Transverse colon (tissue), 4 donors: ENCODE results near the gene TUT1. TPM values are rescaled to one million over a fixed set of nuclear protein-coding genes. Genes with fewer than 3 reads are reported as not detected.

Source experiments
- DNase-seq: peaks from one replicate; pipeline ENCODE4 v3.0.0-alpha.2; 2019
- H3K27ac ChIP-seq, 4 donors: fragments of 200-600 bp; sonication (generic); 2 replicates each; pipeline ENCODE4 v1.5.1; 2016 to 2018; ENCODE audit warnings: inconsistent platforms in 4 of 4
- H3K27me3 ChIP-seq: fragments of 200-600 bp; sonication (generic); 2 replicates; pipeline ENCODE4 v1.5.1; 2017; ENCODE audit warnings: inconsistent platforms
- H3K36me3 ChIP-seq, 4 donors: fragments of 200-600 bp; sonication (generic); 2 replicates each; pipeline ENCODE4 v1.5.1; 2017 to 2019; ENCODE audit warnings: inconsistent platforms in 4 of 4
- H3K4me1 ChIP-seq, 4 donors: fragments of 200-600 bp; sonication (generic); 2 replicates each; pipeline ENCODE4 v1.5.1; 2017 to 2020; ENCODE audit warnings: inconsistent platforms in 4 of 4
- H3K4me3 ChIP-seq, 4 donors: fragments of 200-600 bp; sonication (generic); 1 replicate in 1 of 4; 2 replicates in 3 of 4; pipeline versions ENCODE4 v1.5.1 to v1.6.1; 2017 to 2019; ENCODE audit warnings: inconsistent platforms in 4 of 4
- H3K9me3 ChIP-seq, 2 donors: fragments of 200-600 bp; sonication (generic); 2 replicates each; pipeline ENCODE4 v1.5.1; 2017 to 2019; ENCODE audit warnings: inconsistent platforms in 2 of 2
- EP300 ChIP-seq: sonication (generic); formaldehyde crosslinking; IDR thresholded peaks from one replicate; pipeline ENCODE4 v1.6.1; 2017; ENCODE audit warnings: antibody characterized with exemption, low read depth
- POLR2A ChIP-seq: fragments of 450-650 bp; IDR thresholded peaks from one replicate; pipeline ENCODE4 v1.6.1; 2016; ENCODE audit warnings: antibody characterized with exemption, mild to moderate bottlenecking, moderate library complexity
- POLR2AphosphoS5 ChIP-seq, 3 donors: sonication (generic); formaldehyde crosslinking; IDR thresholded peaks; one replicate each; pipeline ENCODE4 v1.6.1; 2016; ENCODE audit warnings: antibody characterized with exemption in 3 of 3
- WGBS, 2 donors: methylation state at CpG; one replicate each; pipeline ENCODE4 v1.1.5; 2018; ENCODE audit warnings: low coverage in 1 of 2; 5-methylcytosine and 5-hydroxymethylcytosine counted together
- in situ Hi-C, 4 donors: fragments of 200-750 bp; cut with MboI; loops; one replicate each; pipeline versions ENCODE4 v1.15.0 to v1.15.1; 2017; ENCODE audit warnings: low sequenced_read_pairs in 3 of 4, low pct_ligation_motif_present in 1 of 4, low pct_unique_long_range_greater_than_20kb in 1 of 4
- intact Hi-C: fragments of 100-400 bp; cut with DNase I; formaldehyde crosslinking; loops from one replicate; pipeline ENCODE4 v1.15.1; 2023; ENCODE audit warnings: low total_unique reads
- total RNA-seq, 4 donors: library from RNA; depleted of rRNA; stranded (reverse); fragments of >200 nt; gene quantifications; one replicate each; pipeline ENCODE4 v1.1.0, GENCODE V29; 2016
- TF ChIP-seq, protein P1 (sequence below), 5 experiments: fragments of 200-600 bp in 3 of 5; fragments of 450-650 bp in 2 of 5; sonication (generic) in 3 of 5; IDR thresholded peaks; 1 replicate in 2 of 5; 2 replicates in 3 of 5; pipeline ENCODE4 v1.5.1; 2016 to 2017; ENCODE audit warnings: antibody characterized with exemption in 5 of 5, inconsistent platforms in 3 of 5, mild to moderate bottlenecking in 2 of 5, moderate library complexity in 1 of 5

The TUT1 gene
- total RNA-seq, 4 donors from 2014 or later = 6.0 to 12.4 (median 9.8) TPM

DNA sequence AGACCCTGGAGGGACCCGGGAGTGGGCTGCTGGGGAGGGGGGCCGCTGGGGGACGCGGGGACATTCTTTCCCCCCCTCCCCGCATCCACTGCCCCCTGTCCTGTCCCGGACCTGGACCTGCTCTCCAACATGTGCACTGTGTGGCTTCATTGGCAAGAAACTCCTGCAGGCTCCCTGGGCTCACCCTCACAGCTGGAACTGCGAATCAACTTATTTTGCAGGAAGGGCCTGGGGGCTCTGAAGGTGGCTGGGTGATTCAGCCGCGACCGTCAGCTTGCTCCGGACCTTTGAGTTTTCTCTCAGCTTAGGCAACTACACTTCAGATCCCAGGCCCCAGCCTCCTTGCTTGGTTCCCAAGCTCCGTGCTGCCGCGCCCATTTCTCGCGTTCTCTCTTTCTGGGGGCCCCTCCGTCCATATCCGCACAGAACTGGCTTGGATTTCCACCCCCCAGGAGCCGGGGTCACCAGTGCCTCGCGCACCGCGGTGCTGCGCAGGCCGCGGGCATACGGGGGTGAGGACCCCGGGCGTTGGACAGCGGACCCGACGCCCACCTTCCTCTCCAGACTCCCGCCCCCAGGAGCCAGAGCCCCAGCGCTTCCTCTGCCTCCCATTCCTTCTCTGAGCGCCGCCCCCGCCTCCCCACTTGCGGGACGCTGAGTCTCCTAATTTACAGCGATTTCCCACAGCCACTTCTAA is 44.2 kb downstream of the TUT1 start:
- 36 to 37% methylated on average over 4 to 34 of the region's 40 CpGs for WGBS, 2 donors
- intact Hi-C loops = loop anchor here (10.0 kb wide), 1 partner anchor 152 kb away; no protein-coding TSS in a partner anchor

DNA sequence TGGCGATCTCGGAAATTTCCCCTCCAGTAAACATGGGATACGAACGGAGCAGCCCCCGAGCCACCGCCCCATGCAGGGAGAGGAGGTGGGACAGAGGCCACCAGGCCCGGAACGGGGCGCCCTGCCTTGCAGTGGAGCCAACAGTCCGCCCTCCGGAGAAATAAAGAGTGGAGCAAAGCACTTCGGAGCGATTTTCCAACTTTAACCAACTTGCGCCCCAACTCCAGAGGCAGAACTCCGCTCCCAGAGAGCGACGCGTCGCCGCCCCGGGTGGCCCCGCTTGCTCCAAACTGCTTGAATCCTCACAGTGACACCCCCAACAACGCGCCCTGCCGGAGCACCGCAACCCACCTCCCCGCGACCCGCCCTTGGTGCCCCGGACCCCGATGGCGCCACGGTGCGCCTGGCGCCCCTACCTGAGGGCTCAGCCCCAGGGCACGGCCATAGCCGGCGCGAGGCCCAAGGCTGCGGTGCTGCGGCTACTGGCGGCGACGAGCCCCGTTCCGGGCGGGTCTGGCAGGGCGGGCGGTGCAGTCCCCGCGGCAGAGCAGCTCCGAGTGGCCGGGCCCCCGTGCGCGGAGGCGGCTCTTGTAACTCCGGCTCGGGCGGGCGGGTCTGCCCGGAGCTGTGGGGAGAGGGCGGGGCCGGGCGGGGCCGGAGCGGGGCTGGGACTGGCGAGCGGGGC is 44.9 kb downstream of the TUT1 start, which contains the start of gene AHNAK:
Gene AHNAK (minus strand): TSS at position 563 of the 685 bp plus-strand sequence. CDS start 10,708 bp downstream, outside the sequence.
- peak; percentile 92 for DNase-seq
- Histone ChIP-seq H3K36me3 (no peaks in the 10 kb centered on the region), H3K4me1 (peaks cover 36 to 78% (median 64%) of the 10 kb centered on the region in 4 donors), H3K9me3 (no peaks in the 10 kb centered on the region), H3K27me3 (no peaks in the 10 kb centered on the region), H3K27ac (peak within 1 kb of the TSS; percentile 96 to 100 (median 97)), H3K4me3 (peak within 1 kb of the TSS; percentile 74 to 96 (median 80))
- peak; percentile 92 for TF ChIP-seq POLR2A
- TF ChIP-seq POLR2AphosphoS5 (IDR thresholded peaks at IDR 0.05) = peak; percentile 86 to 99 (median 98)
- no peak for TF ChIP-seq EP300
- TF ChIP-seq, protein P1, sequence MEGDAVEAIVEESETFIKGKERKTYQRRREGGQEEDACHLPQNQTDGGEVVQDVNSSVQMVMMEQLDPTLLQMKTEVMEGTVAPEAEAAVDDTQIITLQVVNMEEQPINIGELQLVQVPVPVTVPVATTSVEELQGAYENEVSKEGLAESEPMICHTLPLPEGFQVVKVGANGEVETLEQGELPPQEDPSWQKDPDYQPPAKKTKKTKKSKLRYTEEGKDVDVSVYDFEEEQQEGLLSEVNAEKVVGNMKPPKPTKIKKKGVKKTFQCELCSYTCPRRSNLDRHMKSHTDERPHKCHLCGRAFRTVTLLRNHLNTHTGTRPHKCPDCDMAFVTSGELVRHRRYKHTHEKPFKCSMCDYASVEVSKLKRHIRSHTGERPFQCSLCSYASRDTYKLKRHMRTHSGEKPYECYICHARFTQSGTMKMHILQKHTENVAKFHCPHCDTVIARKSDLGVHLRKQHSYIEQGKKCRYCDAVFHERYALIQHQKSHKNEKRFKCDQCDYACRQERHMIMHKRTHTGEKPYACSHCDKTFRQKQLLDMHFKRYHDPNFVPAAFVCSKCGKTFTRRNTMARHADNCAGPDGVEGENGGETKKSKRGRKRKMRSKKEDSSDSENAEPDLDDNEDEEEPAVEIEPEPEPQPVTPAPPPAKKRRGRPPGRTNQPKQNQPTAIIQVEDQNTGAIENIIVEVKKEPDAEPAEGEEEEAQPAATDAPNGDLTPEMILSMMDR (IDR thresholded peaks at IDR 0.05) = no peak
- intact Hi-C loops (loop anchor here (10.0 kb wide), 1 partner anchor 152 kb away; no protein-coding TSS in a partner anchor), in situ Hi-C loops (loop anchor here in 1 of 4 donors (10.0 kb wide), 1 partner anchor 122 kb away; no protein-coding TSS in a partner anchor)
- 0% methylated on average over 31 of the region's 69 CpGs; no CpG with 5 or more reads in 1 of the 2 donors for WGBS, 2 donors

More for the DNA sequence above, 44.2 kb downstream of the TUT1 start:
- Histone ChIP-seq H3K36me3 (no peaks in the 10 kb centered on the region), H3K4me3 (peak overlapping the region; percentile 74 to 96 (median 80)), H3K9me3 (no peaks in the 10 kb centered on the region), H3K27ac (peak overlapping the region; percentile 96 to 100 (median 97)), H3K27me3 (no peaks in the 10 kb centered on the region), H3K4me1 (peaks cover 36 to 78% (median 64%) of the 10 kb centered on the region in 4 donors)
- TF ChIP-seq, protein P1 (IDR thresholded peaks at IDR 0.05) = no peak
- TF ChIP-seq POLR2AphosphoS5 (IDR thresholded peaks at IDR 0.05) (no peak), EP300 (no peak)
- peak; percentile 54 for DNase-seq
- in situ Hi-C loops = loop anchor here in 1 of 4 donors (10.0 kb wide), 1 partner anchor 122 kb away; no protein-coding TSS in a partner anchor

DNA sequence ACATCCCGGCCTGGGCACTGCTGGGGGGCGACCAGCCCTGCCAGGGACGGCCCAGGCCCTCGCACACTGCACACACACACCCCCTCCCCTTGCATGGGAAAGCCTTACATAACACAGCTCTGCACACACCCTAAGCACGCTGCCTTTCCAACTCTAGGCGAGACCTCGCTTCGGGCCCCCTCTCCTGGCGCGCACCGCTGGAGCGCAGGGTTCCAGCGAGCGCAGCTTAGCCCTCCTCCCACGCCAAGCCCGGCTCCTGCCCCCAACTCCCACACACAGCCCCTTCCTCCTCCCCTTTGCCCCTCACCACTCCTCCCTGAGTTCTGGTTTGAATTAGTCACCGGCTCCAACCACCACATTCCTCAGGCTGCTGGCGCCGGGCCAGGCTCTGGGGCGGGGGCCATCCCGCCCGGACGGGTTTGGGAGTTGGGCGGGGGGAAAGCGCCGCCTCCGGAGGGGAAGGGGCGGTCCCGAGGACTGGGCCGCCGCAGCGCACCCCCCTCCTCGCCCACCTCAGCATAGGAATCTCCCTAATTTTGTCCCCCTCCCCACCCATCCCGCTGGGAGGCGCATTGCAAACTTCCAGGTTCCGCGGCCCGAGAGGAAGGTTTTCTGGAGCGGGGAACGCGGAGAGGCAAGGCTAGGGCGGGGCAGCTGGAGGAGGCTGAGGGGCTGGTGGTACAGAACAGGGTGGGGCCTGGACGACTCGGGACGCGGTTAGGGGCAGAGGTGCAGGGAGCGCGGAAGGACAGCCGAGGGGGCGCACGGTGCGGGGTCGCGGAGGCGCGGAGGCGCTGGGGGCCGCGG is 45.7 kb downstream of the TUT1 start:
- WGBS, 2 donors = 0% methylated on average over 59 of the region's 59 CpGs; no CpG with 5 or more reads in 1 of the 2 donors
- TF ChIP-seq POLR2AphosphoS5 (IDR thresholded peaks at IDR 0.05) (peak; percentile 65 to 81 (median 78)), EP300 (no peak), POLR2A (no peak)
- H3K4me1 ChIP-seq = peaks cover 37 to 78% (median 64%) of the 10 kb centered on the region in 4 donors
- in situ Hi-C loops (loop anchor here in 1 of 4 donors (10.0 kb wide), 1 partner anchor 121 kb away; no protein-coding TSS in a partner anchor), intact Hi-C loops (loop anchor here (10.0 kb wide), 1 partner anchor 151 kb away; no protein-coding TSS in a partner anchor)
- peak overlapping the region; percentile 96 to 100 (median 97) for H3K27ac ChIP-seq
- no peaks in the 10 kb centered on the region for H3K27me3 ChIP-seq
- no peaks in the 10 kb centered on the region for H3K36me3 ChIP-seq
- H3K4me3 ChIP-seq = peak overlapping the region; percentile 74 to 96 (median 80)
- H3K9me3 ChIP-seq = no peaks in the 10 kb centered on the region
- peak; percentile 93 for DNase-seq
